Kidney (tissue), 14 donors: ENCODE measurements around the gene AP1AR. TPM values are rescaled to one million over a fixed set of nuclear protein-coding genes. Genes with fewer than 3 reads are reported as not detected.

Experiments used
- DNase-seq, 5 donors: peaks; one replicate each; pipeline ENCODE4 v3.0.0-alpha.2; 2013 to 2020
- FAIRE-seq: peaks from 2 replicates; lab custom pipeline; 2012; peaks lifted over from hg19 to GRCh38; lab: Jason Lieb, UNC
- H3K27ac ChIP-seq, 2 donors: one replicate each; pipeline ENCODE4 v1.7.0; 2013; ENCODE audit warnings: low read depth in 2 of 2, low read length in 2 of 2, inconsistent platforms in 1 of 2
- H3K27me3 ChIP-seq: one replicate; pipeline ENCODE4 v1.7.1; 2013; ENCODE audit warnings: low read length, inconsistent platforms; ENCODE audit not compliant: control insufficient read depth, insufficient read depth
- H3K36me3 ChIP-seq, 3 donors: one replicate each; pipeline versions ENCODE4 v1.7.0 to v1.7.1; 2013; ENCODE audit warnings: low read length in 3 of 3, control low read depth in 1 of 3, inconsistent platforms in 1 of 3; ENCODE audit not compliant: insufficient read depth in 3 of 3, control insufficient read depth in 2 of 3
- H3K4me1 ChIP-seq, 3 donors: one replicate each; pipeline versions ENCODE4 v1.7.0 to v1.7.1; 2013; ENCODE audit warnings: low read length in 3 of 3, inconsistent platforms in 1 of 3, low read depth in 1 of 3; ENCODE audit not compliant: control insufficient read depth in 2 of 3, insufficient read depth in 2 of 3
- H3K4me3 ChIP-seq, 3 donors: one replicate each; pipeline versions ENCODE4 v1.7.0 to v1.8.1; 2013; ENCODE audit warnings: low read length in 3 of 3, control low read depth in 1 of 3, inconsistent platforms in 1 of 3
- H3K9ac ChIP-seq, 3 donors: one replicate each; pipeline versions ENCODE4 v1.7.0 to v1.7.1; 2013; ENCODE audit warnings: low read length in 3 of 3, control low read depth in 1 of 3, inconsistent platforms in 1 of 3
- H3K9me3 ChIP-seq, 3 donors: one replicate each; pipeline versions ENCODE4 v1.7.0 to v1.7.1; 2013; ENCODE audit warnings: low read length in 3 of 3, control low read depth in 1 of 3, inconsistent platforms in 1 of 3; ENCODE audit not compliant: control insufficient read depth in 2 of 3, insufficient read depth in 1 of 3
- CTCF ChIP-seq: IDR thresholded peaks from 3 replicates; pipeline ENCODE4 v1.5.1; 2012; ENCODE audit warnings: mild to moderate bottlenecking, moderate library complexity, borderline replicate concordance; ENCODE audit not compliant: insufficient read depth; ENCODE audit errors: extremely low read depth
- intact Hi-C: fragments of 100-400 bp; cut with DNase I; formaldehyde crosslinking; loops from one replicate; pipeline ENCODE4 v1.11.1; 2022
- polyA plus RNA-seq: library from polyadenylated mRNA; stranded (reverse); fragments of 350-450 nt; fragmentation: Illumina TruSeq; extraction: RNeasy Lipid Tissue Mini Kit (QIAGEN cat#74804); gene quantifications from one replicate; pipeline ENCODE4 v1.2.3, GENCODE V29; 2014; ENCODE audit warnings: low read depth, low replicate concordance; ENCODE audit not compliant: insufficient read depth
- total RNA-seq: library from RNA; stranded (reverse); fragmentation: NEBNext Ultra II Directional; extraction: Animal tissue kit (Norgen Biotek cat#: 25700); gene quantifications from one replicate; pipeline ENCODE4 v1.2.1, GENCODE V29; 2021
- donor health status: control.
- donor health status: control.
- donor health status: control.
- donor health status: control.
- donor health status: control.
- donor health status: DM: yes; HTN: yes; CAD: no.
- donor health status: Normal renal cell carcinoma (clear cell type).

Gene AP1AR
- total and polyA plus RNA-seq, 2 donors from 2014 or later = 8.7 to 20.3 TPM

GRCh38 chr4:112257098-112257497, 25.5 kb downstream of the AP1AR start:
- TF ChIP-seq CTCF = no peak
- no peak for FAIRE-seq

GRCh38 chr4:112266823-112267222, 35.2 kb downstream of the AP1AR start:
- Histone ChIP-seq H3K27ac (no peak overlapping the region), H3K36me3 (peaks cover 0 to 4% (median 2%) of the 10 kb centered on the region in 3 donors), H3K9me3 (no peaks in the 10 kb centered on the region), H3K27me3 (no peaks in the 10 kb centered on the region), H3K4me3 (no peak overlapping the region), H3K4me1 (no peaks in the 10 kb centered on the region), H3K9ac (no peak overlapping the region)
- intact Hi-C loops = no loop called here
- FAIRE-seq (peak; percentile 62), DNase-seq (peak in 2 of 5 donors; percentile 12 to 28)
- peak; percentile 26 for TF ChIP-seq CTCF

More at GRCh38 chr4:112257098-112257497, 25.5 kb downstream of the AP1AR start:
- Histone ChIP-seq H3K9ac (no peak overlapping the region), H3K9me3 (no peaks in the 10 kb centered on the region), H3K4me3 (no peak overlapping the region), H3K4me1 (no peaks in the 10 kb centered on the region), H3K27me3 (no peaks in the 10 kb centered on the region), H3K36me3 (peaks cover 0 to 6% (median 5%) of the 10 kb centered on the region in 3 donors), H3K27ac (no peak overlapping the region)
- intact Hi-C loops = no loop called here
- DNase-seq = no peak

- Histone ChIP-seq H3K27me3 (no peaks in the 10 kb centered on the region), H3K9me3 (no peaks in the 10 kb centered on the region), H3K27ac (no peak overlapping the region), H3K4me3 (no peak overlapping the region), H3K36me3 (no peaks in the 10 kb centered on the region), H3K9ac (no peak overlapping the region), H3K4me1 (no peaks in the 10 kb centered on the region)
- intact Hi-C loops = no loop called here
- TF ChIP-seq CTCF = no peak
- FAIRE-seq (peak; percentile 61), DNase-seq (no peak)
These were observed 38.5 kb downstream of the AP1AR start for GRCh38 chr4:112270051-112270450.
